Activated CD8-positive, alpha-beta memory T cell treated with anti-CD3 and anti-CD28 coated beads, Interleukin-2, amount 10 ng/mL, durations not matched to agents 7 days and 5 days (primary cell): Measurements from ENCODE around the gene CNTROB. TPM values are rescaled to one million over a fixed set of nuclear protein-coding genes. Genes with fewer than 3 reads are reported as not detected.
"Not testable (repeated sequence)": the region's sequence is repeated elsewhere in the genome, so short reads cannot be mapped to it uniquely, and the experiment has no call there.

Experiments
- ATAC-seq: fragments of 150-1000 bp; cut with Tn5 transposase; one replicate; pipeline ENCODE4 v1.10.0; 2021; ENCODE audit warnings: moderate library complexity
- CTCF ChIA-PET: fragments of 350-600 bp; sonication (Branson Sonifier 250); formaldehyde crosslinking; loops from one replicate; lab custom pipeline; 2021; ENCODE audit warnings: antibody characterized with exemption; lab: Charles Lee
- DNase-seq: peaks from one replicate; pipeline ENCODE4 v3.0.0-alpha.2; 2020
- H3K27ac Mint-ChIP-seq: one replicate; pipeline ENCODE4 v1.8.0; 2021; ENCODE audit warnings: mild to moderate bottlenecking, mixed read lengths
- H3K27me3 Mint-ChIP-seq: one replicate; pipeline ENCODE4 v1.8.0; 2021; ENCODE audit warnings: mixed read lengths
- H3K36me3 Mint-ChIP-seq: one replicate; pipeline ENCODE4 v1.8.0; 2021; ENCODE audit warnings: mild to moderate bottlenecking, mixed read lengths
- H3K4me1 Mint-ChIP-seq: one replicate; pipeline ENCODE4 v1.8.0; 2021; ENCODE audit warnings: mixed read lengths
- H3K4me3 Mint-ChIP-seq: one replicate; pipeline ENCODE4 v1.8.0; 2021; ENCODE audit warnings: mild to moderate bottlenecking, moderate library complexity, mixed read lengths
- H3K9me3 Mint-ChIP-seq: one replicate; pipeline ENCODE4 v1.8.0; 2022; ENCODE audit warnings: low read depth, mixed read lengths
- total RNA-seq, 2 experiments: library from RNA; stranded (reverse); gene quantifications; one replicate each; pipeline ENCODE4 v1.2.3, GENCODE V29; 2021

The CNTROB gene
- total RNA-seq, 2 experiments from 2014 or later, result 56.8 to 69.2 TPM

DNA sequence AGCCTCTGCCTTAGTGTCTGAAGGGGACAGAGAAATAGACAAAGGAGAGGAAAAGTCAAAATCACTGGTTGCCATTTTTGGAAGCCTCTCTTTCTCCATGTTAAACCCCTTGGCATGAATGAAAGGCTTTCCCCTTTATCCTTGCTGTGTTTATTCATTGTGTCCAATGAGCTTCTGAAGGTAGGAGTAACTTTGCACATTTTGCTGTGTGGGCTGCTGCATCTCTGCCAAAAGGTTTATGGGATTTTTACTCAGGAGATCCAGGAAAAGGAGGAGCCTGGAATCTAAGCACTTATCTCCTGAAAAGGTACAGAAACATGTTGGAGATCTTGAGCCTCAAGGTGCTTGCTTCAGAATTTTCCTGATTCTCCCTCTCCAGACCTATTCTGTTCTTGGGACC, 3.9 kb downstream of the CNTROB start:
- no peak overlapping the region for H3K27ac Mint-ChIP-seq
- CTCF ChIA-PET, result interaction anchor here (0.6 to 12.2 kb wide), 7 partner anchors 8 to 122 kb away, joined by 3 to 130 read pairs (median 6); no protein-coding TSS in a partner anchor
- DNase-seq (no peak), ATAC-seq (no peak)
- H3K9me3 Mint-ChIP-seq, result no peaks in the 10 kb centered on the region
- peaks cover 43% of the 10 kb centered on the region for H3K4me1 Mint-ChIP-seq
- H3K36me3 Mint-ChIP-seq, result peaks cover 49% of the 10 kb centered on the region
- no peak overlapping the region for H3K4me3 Mint-ChIP-seq
- H3K27me3 Mint-ChIP-seq, result no peaks in the 10 kb centered on the region

- H3K27me3 Mint-ChIP-seq, result no peaks in the 10 kb centered on the region
- H3K4me3 Mint-ChIP-seq, result no peak overlapping the region
- no peak overlapping the region for H3K27ac Mint-ChIP-seq
- H3K36me3 Mint-ChIP-seq, result peaks cover 68% of the 10 kb centered on the region
- peaks cover 14% of the 10 kb centered on the region for H3K4me1 Mint-ChIP-seq
- no peak for ATAC-seq
- no peak for DNase-seq
- CTCF ChIA-PET, result interaction anchor here (0.9 to 12.2 kb wide), 3 partner anchors 8 to 50 kb away, joined by 3 to 130 read pairs (median 8); partner anchors contain the start of genes CNTROB and TRAPPC1
- no peaks in the 10 kb centered on the region for H3K9me3 Mint-ChIP-seq
Observed at GRCh38 chr17:7940034-7940433, 8.0 kb downstream of the CNTROB start.

- Mint-ChIP-seq H3K4me3 (no peak overlapping the region), H3K9me3 (no peaks in the 10 kb centered on the region), H3K36me3 (peaks cover 66% of the 10 kb centered on the region), H3K27ac (no peak overlapping the region), H3K4me1 (peaks cover 9% of the 10 kb centered on the region), H3K27me3 (no peaks in the 10 kb centered on the region)
- CTCF ChIA-PET, result interaction anchor here (0.6 to 12.2 kb wide), 5 partner anchors 8 to 128 kb away, joined by 3 to 130 read pairs (median 3); partner anchors contain the start of genes CNTROB and TRAPPC1
- DNase-seq, result no peak
- no peak for ATAC-seq
Observed at GRCh38 chr17:7940743-7941142, 8.7 kb downstream of the CNTROB start.

GRCh38 chr17:7943291-7943690, 11.3 kb downstream of the CNTROB start:
- H3K27me3 Mint-ChIP-seq, result no peaks in the 10 kb centered on the region
- no peaks in the 10 kb centered on the region for H3K9me3 Mint-ChIP-seq
- no peak for ATAC-seq
- H3K4me1 Mint-ChIP-seq, result peaks cover 3% of the 10 kb centered on the region
- no peak overlapping the region for H3K27ac Mint-ChIP-seq
- H3K36me3 Mint-ChIP-seq, result peaks cover 65% of the 10 kb centered on the region
- no peak overlapping the region for H3K4me3 Mint-ChIP-seq
- CTCF ChIA-PET, result interaction anchor here (1.9 to 2.5 kb wide), 2 partner anchors 8 to 11 kb away, joined by 11 to 13 read pairs; partner anchors contain the start of genes CNTROB and TRAPPC1
- DNase-seq, result no peak

DNA sequence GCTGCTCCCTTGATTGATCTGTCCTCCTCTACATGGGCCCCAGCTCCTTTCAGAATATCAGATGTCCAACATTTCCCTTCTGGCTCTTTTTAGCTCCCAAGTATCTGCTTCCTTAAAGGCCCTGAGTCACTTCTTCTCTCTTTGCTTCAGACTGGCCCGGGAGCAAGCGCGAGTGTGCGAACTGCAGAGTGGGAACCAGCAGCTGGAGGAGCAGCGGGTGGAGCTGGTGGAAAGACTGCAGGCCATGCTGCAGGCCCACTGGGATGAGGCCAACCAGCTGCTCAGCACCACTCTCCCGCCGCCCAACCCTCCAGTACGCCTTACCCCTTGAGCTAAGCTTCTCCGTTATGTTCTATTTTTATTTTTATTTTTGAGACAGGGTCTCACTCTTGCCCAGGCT, 12.3 kb downstream of the CNTROB start:
- peaks cover 71% of the 10 kb centered on the region for H3K36me3 Mint-ChIP-seq
- no peak for ATAC-seq

DNA sequence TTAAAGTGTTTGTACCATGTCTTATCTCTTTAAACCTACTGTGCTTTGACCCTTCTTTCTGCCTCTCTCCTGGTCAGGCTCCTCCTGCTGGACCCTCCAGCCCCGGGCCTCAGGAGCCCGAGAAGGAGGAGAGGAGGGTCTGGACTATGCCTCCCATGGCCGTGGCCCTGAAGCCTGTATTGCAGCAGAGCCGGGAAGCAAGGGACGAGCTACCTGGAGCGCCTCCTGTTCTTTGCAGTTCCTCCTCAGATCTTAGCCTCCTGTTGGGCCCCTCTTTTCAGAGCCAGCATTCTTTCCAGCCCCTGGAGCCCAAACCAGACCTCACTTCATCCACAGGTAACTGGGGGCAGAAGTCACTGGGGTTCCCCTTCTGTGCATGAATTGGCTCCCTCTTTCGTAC, 13.6 kb downstream of the CNTROB start:
- peaks cover 9% of the 10 kb centered on the region for H3K4me1 Mint-ChIP-seq
- H3K36me3 Mint-ChIP-seq, result peaks cover 68% of the 10 kb centered on the region
- H3K27me3 Mint-ChIP-seq, result no peaks in the 10 kb centered on the region
- H3K27ac Mint-ChIP-seq, result no peak overlapping the region
- H3K9me3 Mint-ChIP-seq, result no peaks in the 10 kb centered on the region
- DNase-seq (no peak), ATAC-seq (no peak)
- no peak overlapping the region for H3K4me3 Mint-ChIP-seq
- CTCF ChIA-PET, result interaction anchor here (0.6 to 1.5 kb wide), 5 partner anchors 28 to 83 kb away, joined by 3 to 4 read pairs (median 4); no protein-coding TSS in a partner anchor

More for the DNA sequence above, 12.3 kb downstream of the CNTROB start:
- no peaks in the 10 kb centered on the region for H3K9me3 Mint-ChIP-seq
- peaks cover 1% of the 10 kb centered on the region for H3K4me1 Mint-ChIP-seq
- no peak for DNase-seq
- H3K27me3 Mint-ChIP-seq, result no peaks in the 10 kb centered on the region
- H3K4me3 Mint-ChIP-seq, result no peak overlapping the region
- CTCF ChIA-PET, result interaction anchor here (1.4 to 2.5 kb wide), 5 partner anchors 9 to 80 kb away, joined by 3 to 13 read pairs (median 11); partner anchors contain the start of genes CNTROB and TRAPPC1
- H3K27ac Mint-ChIP-seq, result no peak overlapping the region

GRCh38 chr17:7946441-7946840, 14.4 kb downstream of the CNTROB start:
- H3K27me3 Mint-ChIP-seq, result no peaks in the 10 kb centered on the region
- CTCF ChIA-PET, result interaction anchor here (0.6 to 1.1 kb wide), 2 partner anchors 29 to 42 kb away, joined by 3 to 4 read pairs; no protein-coding TSS in a partner anchor
- no peak overlapping the region for H3K27ac Mint-ChIP-seq
- H3K36me3 Mint-ChIP-seq, result peaks cover 63% of the 10 kb centered on the region
- DNase-seq (no peak), ATAC-seq (no peak)
- peaks cover 17% of the 10 kb centered on the region for H3K4me1 Mint-ChIP-seq
- H3K9me3 Mint-ChIP-seq, result no peaks in the 10 kb centered on the region
- H3K4me3 Mint-ChIP-seq, result no peak overlapping the region

DNA sequence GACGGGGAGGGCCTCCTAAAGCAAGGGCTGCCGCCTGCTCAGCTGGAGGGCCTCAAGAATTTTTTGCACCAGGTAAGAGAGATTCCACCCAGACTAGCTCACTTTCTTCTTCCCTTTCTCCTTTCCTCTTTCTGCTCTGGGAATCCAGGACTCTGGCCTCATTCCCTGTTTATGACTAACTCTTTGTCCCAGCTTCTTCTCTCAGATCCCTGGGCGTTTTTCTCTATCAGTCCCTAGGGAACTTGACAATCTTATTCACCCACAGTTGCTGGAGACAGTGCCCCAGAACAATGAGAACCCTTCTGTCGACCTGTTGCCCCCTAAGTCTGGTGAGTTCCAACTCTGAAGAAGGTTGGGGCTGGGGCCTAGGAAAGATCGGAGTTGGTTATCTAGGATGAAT, 15.6 kb downstream of the CNTROB start:
- Mint-ChIP-seq H3K4me1 (peaks cover 25% of the 10 kb centered on the region), H3K27me3 (no peaks in the 10 kb centered on the region), H3K27ac (no peak overlapping the region), H3K36me3 (peaks cover 56% of the 10 kb centered on the region), H3K9me3 (no peaks in the 10 kb centered on the region), H3K4me3 (no peak overlapping the region)
- CTCF ChIA-PET, result no interaction called here
- ATAC-seq, result no peak
- no peak for DNase-seq

- no peaks in the 10 kb centered on the region for H3K9me3 Mint-ChIP-seq
- no peaks in the 10 kb centered on the region for H3K27me3 Mint-ChIP-seq
- peaks cover 41% of the 10 kb centered on the region for H3K4me1 Mint-ChIP-seq
- DNase-seq (no peak), ATAC-seq (no peak)
- H3K36me3 Mint-ChIP-seq, result peaks cover 36% of the 10 kb centered on the region
- CTCF ChIA-PET, result interaction anchor here (0.9 to 3.1 kb wide), 5 partner anchors 18 to 264 kb away, joined by 3 to 15 read pairs (median 3); partner anchors contain the start of gene RNF227
- H3K4me3 Mint-ChIP-seq, result no peak overlapping the region
- H3K27ac Mint-ChIP-seq, result peak overlapping the region; percentile 86
Observed at GRCh38 chr17:7950578-7950977, 18.6 kb downstream of the CNTROB start.

- peak; percentile 99 for ATAC-seq
- H3K27ac Mint-ChIP-seq, result peak overlapping the region; percentile 86
- CTCF ChIA-PET, result interaction anchor here (0.9 to 3.1 kb wide), 5 partner anchors 18 to 265 kb away, joined by 3 to 15 read pairs (median 3); partner anchors contain the start of gene RNF227
Observed at GRCh38 chr17:7951143-7951792, 19.3 kb downstream of the CNTROB start.

DNA sequence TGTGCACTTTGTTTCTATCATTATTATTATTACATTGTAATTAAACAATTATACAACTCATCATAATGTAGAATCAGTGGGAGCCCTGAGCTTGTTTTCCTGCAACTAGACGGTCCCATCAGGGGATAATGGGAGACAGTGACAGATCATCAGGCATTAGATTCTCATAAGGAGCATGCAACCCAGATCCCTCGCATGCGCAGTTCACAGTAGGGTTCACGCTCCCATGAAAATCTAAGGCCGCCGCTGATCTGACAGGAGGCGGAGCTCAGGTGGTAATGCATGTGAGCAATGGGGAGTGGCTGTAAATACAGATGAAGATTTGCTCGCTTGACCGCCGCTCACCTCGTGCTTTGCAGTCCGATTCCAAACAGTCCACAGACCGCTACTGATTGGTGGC, 21.3 kb downstream of the CNTROB start:
- not testable (repeated sequence) for H3K27ac Mint-ChIP-seq, H3K27me3 Mint-ChIP-seq

More at GRCh38 chr17:7951143-7951792, 19.3 kb downstream of the CNTROB start:
- H3K4me3 Mint-ChIP-seq, result peak overlapping the region; percentile 7
- no peaks in the 10 kb centered on the region for H3K9me3 Mint-ChIP-seq
- H3K27me3 Mint-ChIP-seq, result no peaks in the 10 kb centered on the region
- peak; percentile 81 for DNase-seq
- H3K36me3 Mint-ChIP-seq, result peaks cover 31% of the 10 kb centered on the region
- peaks cover 43% of the 10 kb centered on the region for H3K4me1 Mint-ChIP-seq

GRCh38 chr17:7955414-7956227, 23.6 kb downstream of the CNTROB start:
- ATAC-seq (no peak), DNase-seq (no peak)
- CTCF ChIA-PET, result interaction anchor here (0.5 to 1.3 kb wide), 4 partner anchors 24 to 212 kb away, joined by 3 to 5 read pairs (median 4); partner anchors contain the start of gene NAA38
- Mint-ChIP-seq H3K4me1 (peaks cover 34% of the 10 kb centered on the region), H3K4me3 (no peak overlapping the region), H3K27me3 (peaks cover 14% of the 10 kb centered on the region), H3K27ac (no peak overlapping the region), H3K36me3 (no peaks in the 10 kb centered on the region), H3K9me3 (no peaks in the 10 kb centered on the region)

More for the DNA sequence above, 21.3 kb downstream of the CNTROB start:
- DNase-seq, H3K4me3 Mint-ChIP-seq, ATAC-seq, H3K9me3 Mint-ChIP-seq: not testable (repeated sequence)
- Mint-ChIP-seq H3K4me1 (peaks cover 41% of the 10 kb centered on the region), H3K36me3 (peaks cover 20% of the 10 kb centered on the region)
- CTCF ChIA-PET, result interaction anchor here (1.0 to 3.1 kb wide), 4 partner anchors 10 to 121 kb away, joined by 3 to 15 read pairs (median 5); no protein-coding TSS in a partner anchor
